ENCODE data around the gene PLS3. TPM values are rescaled to one million over a fixed set of nuclear protein-coding genes. Genes with fewer than 3 reads are reported as not detected.

The PLS3 gene
- total and polyA plus RNA-seq, 2 donors (not counting 3 experiments of a cell fraction or from before 2014, with no cell fraction given): 120 to 329 TPM

DNA sequence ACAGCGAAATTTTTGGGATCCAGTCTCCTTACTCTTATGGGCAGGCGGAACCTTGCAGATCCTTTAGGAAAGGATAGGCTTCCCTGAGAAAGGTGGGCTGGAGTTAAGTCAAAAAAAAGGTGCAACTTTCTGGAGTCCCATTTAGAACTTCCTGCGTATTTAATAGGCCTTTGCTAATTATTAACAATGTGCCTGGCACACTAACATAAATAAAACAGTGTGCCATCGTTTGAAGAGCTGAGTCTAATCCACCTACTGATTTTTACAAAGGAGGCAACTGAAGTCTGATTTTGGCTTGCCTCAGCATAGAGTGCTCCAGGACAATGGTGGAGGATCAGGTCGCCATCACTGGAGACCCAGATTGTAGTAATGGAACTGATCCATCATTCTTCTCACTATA, 15.7 kb downstream of the PLS3 start:
- Histone ChIP-seq H3K9me3 (replicated peaks; ENCODE audit: control insufficient read depth, insufficient read depth, low read length) (no peaks in the 10 kb centered on the region), H3K27ac (ENCODE audit: insufficient read depth, low read depth, low read length) (no peak overlapping the region), H3K4me3 (replicated peaks in 1 of 3; ENCODE audit: insufficient read depth in 1 of 3, low read depth in 1 of 3, low read length in 3 of 3) (no peak overlapping the region), H2AFZ (ENCODE audit: low read depth, low read length) (no peak overlapping the region), H3K79me2 (ENCODE audit: control insufficient read depth, insufficient read depth, low read length) (peaks cover 76% of the 10 kb centered on the region), H3K27me3 (ENCODE audit: control insufficient read depth in 2 of 2, insufficient read depth in 2 of 2, low read length in 2 of 2) (no peaks in the 10 kb centered on the region), H3K9ac (replicated peaks; ENCODE audit: extremely low read depth, insufficient read depth, low read length) (no peak overlapping the region), H3K4me2 (ENCODE audit: insufficient read depth, low read length) (no peak overlapping the region), H3K36me3 (ENCODE audit: control insufficient read depth in 2 of 2, extremely low read depth in 1 of 2, insufficient read depth in 2 of 2, low read length in 2 of 2) (peaks cover 0 to 3% of the 10 kb centered on the region in 2 experiments), H3K9me1 (replicated peaks; ENCODE audit: control insufficient read depth, extremely low read depth, insufficient read depth, low read length) (no peaks in the 10 kb centered on the region), H3K4me1 (ENCODE audit: control insufficient read depth, extremely low read depth, insufficient read depth, low read length) (peaks cover 11% of the 10 kb centered on the region), H4K20me1 (replicated peaks; ENCODE audit: control insufficient read depth, extremely low read depth, insufficient read depth, low read length) (no peaks in the 10 kb centered on the region)
- no peak for TF ChIP-seq MYC (IDR thresholded peaks at IDR 0.05; ENCODE audit: low read depth, low read length)
- TF ChIP-seq, protein P1, sequence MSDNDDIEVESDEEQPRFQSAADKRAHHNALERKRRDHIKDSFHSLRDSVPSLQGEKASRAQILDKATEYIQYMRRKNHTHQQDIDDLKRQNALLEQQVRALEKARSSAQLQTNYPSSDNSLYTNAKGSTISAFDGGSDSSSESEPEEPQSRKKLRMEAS (IDR thresholded peaks at IDR 0.05; ENCODE audit: insufficient read depth, insufficient read length): no peak
- TF ChIP-seq GATA2 (IDR thresholded peaks at IDR 0.05; ENCODE audit: insufficient read depth, insufficient read length, low read depth, low read length): no peak
- TF ChIP-seq, protein P2, sequence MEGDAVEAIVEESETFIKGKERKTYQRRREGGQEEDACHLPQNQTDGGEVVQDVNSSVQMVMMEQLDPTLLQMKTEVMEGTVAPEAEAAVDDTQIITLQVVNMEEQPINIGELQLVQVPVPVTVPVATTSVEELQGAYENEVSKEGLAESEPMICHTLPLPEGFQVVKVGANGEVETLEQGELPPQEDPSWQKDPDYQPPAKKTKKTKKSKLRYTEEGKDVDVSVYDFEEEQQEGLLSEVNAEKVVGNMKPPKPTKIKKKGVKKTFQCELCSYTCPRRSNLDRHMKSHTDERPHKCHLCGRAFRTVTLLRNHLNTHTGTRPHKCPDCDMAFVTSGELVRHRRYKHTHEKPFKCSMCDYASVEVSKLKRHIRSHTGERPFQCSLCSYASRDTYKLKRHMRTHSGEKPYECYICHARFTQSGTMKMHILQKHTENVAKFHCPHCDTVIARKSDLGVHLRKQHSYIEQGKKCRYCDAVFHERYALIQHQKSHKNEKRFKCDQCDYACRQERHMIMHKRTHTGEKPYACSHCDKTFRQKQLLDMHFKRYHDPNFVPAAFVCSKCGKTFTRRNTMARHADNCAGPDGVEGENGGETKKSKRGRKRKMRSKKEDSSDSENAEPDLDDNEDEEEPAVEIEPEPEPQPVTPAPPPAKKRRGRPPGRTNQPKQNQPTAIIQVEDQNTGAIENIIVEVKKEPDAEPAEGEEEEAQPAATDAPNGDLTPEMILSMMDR (IDR thresholded peaks at IDR 0.05; ENCODE audit: extremely low read depth in 1 of 2, insufficient read depth in 1 of 2, low read depth in 1 of 2, low read length in 2 of 2): no peak
- no peak for TF ChIP-seq EZH2 (IDR thresholded peaks at IDR 0.05; ENCODE audit: borderline replicate concordance, low read depth, low read length, severe bottlenecking)
- TF ChIP-seq POLR2AphosphoS5 (IDR thresholded peaks at IDR 0.05; ENCODE audit: insufficient read depth, low read depth, low read length): no peak
- TF ChIP-seq POLR2A (IDR thresholded peaks at IDR 0.05; ENCODE audit: low read depth, low read length): no peak
- TF ChIP-seq FOS (IDR thresholded peaks at IDR 0.05; ENCODE audit: borderline replicate concordance, insufficient read depth, low read length): no peak
- no peak for TF ChIP-seq JUN (IDR thresholded peaks at IDR 0.05; ENCODE audit: borderline replicate concordance, insufficient read depth, insufficient read length, low read depth)
- DNase-seq (ENCODE audit: low read depth, low spot score) (no peak), FAIRE-seq (no peak)
- CTCF ChIA-PET: interaction anchor here (0.5 kb wide), 1 partner anchor 121 kb away, joined by 5 read pairs; no protein-coding TSS in a partner anchor
- dilution Hi-C loops (cut with MboI; ENCODE audit: extremely low pct_ligation_motif_present, low sequenced_read_pairs) (no loop called here), intact Hi-C loops (cut with micrococcal nuclease) (no loop called here)
- BruUV-seq (replicated peaks): no TSS peak
- POLR2A ChIA-PET: no interaction called here
